Coronary artery (tissue), 2 donors: ENCODE results near the gene CTNNA3.

ENCODE experiments used
- DNase-seq: peaks from one replicate; pipeline ENCODE4 v3.0.0-alpha.2; 2017; ENCODE audit warnings: low spot score
- H3K27ac ChIP-seq, 2 donors: fragments of 200-600 bp; sonication (generic); one replicate each; pipeline ENCODE4 v1.5.1; 2016 to 2019
- H3K4me3 ChIP-seq: fragments of 200-600 bp; sonication (generic); 2 replicates; pipeline ENCODE4 v1.5.1; 2016; ENCODE audit warnings: mild to moderate bottlenecking, moderate library complexity
- CTCF ChIP-seq: fragments of 200-600 bp; sonication (generic); IDR thresholded peaks from one replicate; pipeline ENCODE4 v1.5.1; 2019; ENCODE audit warnings: antibody characterized with exemption

The CTNNA3 gene

GRCh38 chr10:66910671-66911070 lies 785.3 kb downstream of the CTNNA3 start:
- no peak for DNase-seq
- no peak overlapping the region for H3K4me3 ChIP-seq
- H3K27ac ChIP-seq = no peak overlapping the region
- TF ChIP-seq CTCF = no peak

- Histone ChIP-seq H3K4me3 (no peak overlapping the region), H3K27ac (no peak overlapping the region)
- no peak for TF ChIP-seq CTCF
- DNase-seq = no peak
Measured at GRCh38 chr10:66892871-66893270, 803.1 kb downstream of the CTNNA3 start.

GRCh38 chr10:66888237-66888636 lies 807.8 kb downstream of the CTNNA3 start:
- no peak overlapping the region for H3K27ac ChIP-seq
- no peak for TF ChIP-seq CTCF
- H3K4me3 ChIP-seq = no peak overlapping the region
- no peak for DNase-seq

GRCh38 chr10:66886848-66887247 lies 809.1 kb downstream of the CTNNA3 start:
- DNase-seq = no peak
- no peak for TF ChIP-seq CTCF
- H3K27ac ChIP-seq = no peak overlapping the region

GRCh38 chr10:66882271-66882670 lies 813.7 kb downstream of the CTNNA3 start:
- no peak for DNase-seq

More at GRCh38 chr10:66886848-66887247, 809.1 kb downstream of the CTNNA3 start:
- H3K4me3 ChIP-seq = no peak overlapping the region

GRCh38 chr10:66881814-66882213 lies 814.2 kb downstream of the CTNNA3 start:
- no peak overlapping the region for H3K4me3 ChIP-seq

More at GRCh38 chr10:66882271-66882670, 813.7 kb downstream of the CTNNA3 start:
- Histone ChIP-seq H3K27ac (no peak overlapping the region), H3K4me3 (no peak overlapping the region)
- no peak for TF ChIP-seq CTCF

GRCh38 chr10:66880826-66881225 lies 815.2 kb downstream of the CTNNA3 start:
- H3K27ac ChIP-seq = no peak overlapping the region
- no peak overlapping the region for H3K4me3 ChIP-seq
- TF ChIP-seq CTCF = no peak
- DNase-seq = no peak

More at GRCh38 chr10:66881814-66882213, 814.2 kb downstream of the CTNNA3 start:
- TF ChIP-seq CTCF = no peak
- no peak overlapping the region for H3K27ac ChIP-seq
- DNase-seq = no peak
